DMS153 (cell line): Measurements from ENCODE around the gene NAV1.
"Not testable (repeated sequence)": the region's sequence is repeated elsewhere in the genome, so short reads cannot be mapped to it uniquely, and the experiment has no call there.

ENCODE experiments used
- DNase-seq: peaks from one replicate; lab custom pipeline; 2025; lab: John Stamatoyannopoulos, UW

Gene NAV1, protein sequence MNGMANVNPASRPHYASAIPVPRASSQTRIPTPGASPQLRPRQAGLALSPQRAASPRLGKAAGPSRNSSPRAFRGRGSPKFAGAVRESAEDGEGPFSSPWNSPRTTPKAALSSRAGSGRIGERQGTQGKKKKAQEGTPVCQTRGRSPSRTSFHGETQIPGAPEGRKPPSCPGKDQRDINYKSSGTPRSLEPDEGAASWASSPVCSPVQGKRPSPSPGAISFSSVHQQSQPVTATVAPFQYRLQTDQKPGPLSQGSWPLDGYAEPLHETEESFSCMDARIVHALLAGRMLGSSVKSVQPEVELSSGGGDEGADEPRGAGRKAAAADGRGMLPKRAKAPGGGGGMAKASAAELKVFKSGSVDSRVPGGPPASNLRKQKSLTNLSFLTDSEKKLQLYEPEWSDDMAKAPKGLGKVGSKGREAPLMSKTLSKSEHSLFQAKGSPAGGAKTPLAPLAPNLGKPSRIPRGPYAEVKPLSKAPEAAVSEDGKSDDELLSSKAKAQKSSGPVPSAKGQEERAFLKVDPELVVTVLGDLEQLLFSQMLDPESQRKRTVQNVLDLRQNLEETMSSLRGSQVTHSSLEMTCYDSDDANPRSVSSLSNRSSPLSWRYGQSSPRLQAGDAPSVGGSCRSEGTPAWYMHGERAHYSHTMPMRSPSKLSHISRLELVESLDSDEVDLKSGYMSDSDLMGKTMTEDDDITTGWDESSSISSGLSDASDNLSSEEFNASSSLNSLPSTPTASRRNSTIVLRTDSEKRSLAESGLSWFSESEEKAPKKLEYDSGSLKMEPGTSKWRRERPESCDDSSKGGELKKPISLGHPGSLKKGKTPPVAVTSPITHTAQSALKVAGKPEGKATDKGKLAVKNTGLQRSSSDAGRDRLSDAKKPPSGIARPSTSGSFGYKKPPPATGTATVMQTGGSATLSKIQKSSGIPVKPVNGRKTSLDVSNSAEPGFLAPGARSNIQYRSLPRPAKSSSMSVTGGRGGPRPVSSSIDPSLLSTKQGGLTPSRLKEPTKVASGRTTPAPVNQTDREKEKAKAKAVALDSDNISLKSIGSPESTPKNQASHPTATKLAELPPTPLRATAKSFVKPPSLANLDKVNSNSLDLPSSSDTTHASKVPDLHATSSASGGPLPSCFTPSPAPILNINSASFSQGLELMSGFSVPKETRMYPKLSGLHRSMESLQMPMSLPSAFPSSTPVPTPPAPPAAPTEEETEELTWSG (N-terminal part only)

DNA sequence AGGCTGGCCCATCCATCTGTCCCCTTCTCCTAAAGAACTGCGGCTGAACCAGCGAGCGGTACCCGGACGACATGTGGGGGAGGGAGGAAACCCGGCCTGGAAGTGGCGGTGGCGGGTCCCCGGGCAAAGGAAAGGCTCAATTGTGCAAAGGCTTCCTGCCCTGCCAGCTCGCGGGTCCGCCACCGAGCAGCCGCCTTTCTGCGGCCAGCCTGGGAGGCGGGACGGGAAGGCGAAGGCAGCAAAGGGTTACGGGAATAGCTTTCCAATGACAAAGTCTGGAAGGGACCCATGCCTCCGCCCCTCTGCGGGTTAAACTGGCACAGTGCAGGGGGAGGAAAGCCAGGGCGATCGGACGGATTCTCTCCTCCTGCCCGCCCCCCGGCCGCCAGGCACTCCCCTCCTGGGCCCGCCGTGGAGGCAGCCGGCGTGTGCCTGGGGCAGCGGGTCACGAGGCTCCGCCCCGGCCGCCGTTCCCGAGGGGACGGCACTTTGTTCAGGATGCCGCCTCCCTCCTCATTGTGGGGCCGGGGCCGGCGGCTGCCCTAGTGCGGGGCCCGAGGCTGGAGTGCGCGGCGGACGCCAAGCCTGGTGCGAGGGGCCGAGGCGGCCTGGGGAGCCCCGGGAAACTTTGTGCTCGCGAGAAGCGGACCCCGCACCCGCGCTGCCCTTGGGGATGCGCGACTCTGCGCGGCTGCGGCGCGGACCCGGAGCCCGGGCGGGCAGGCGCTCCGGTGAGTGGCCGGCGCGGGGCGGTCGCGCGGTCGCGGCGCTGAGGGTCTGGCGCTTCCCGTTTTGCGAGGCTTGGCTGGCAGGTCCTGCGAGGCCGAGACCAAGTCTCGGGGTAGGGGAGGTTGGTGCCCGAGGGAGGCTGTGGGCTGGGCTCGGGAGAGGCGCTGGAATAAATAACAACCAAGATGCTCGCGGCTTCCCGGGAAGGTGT is at the start of gene NAV1:
Gene NAV1 (plus strand): TSS at position 516 of the 940 bp plus-strand sequence. CDS start 83,758 bp downstream, outside the sequence.
- DNase-seq, result peak; percentile 38

DNA sequence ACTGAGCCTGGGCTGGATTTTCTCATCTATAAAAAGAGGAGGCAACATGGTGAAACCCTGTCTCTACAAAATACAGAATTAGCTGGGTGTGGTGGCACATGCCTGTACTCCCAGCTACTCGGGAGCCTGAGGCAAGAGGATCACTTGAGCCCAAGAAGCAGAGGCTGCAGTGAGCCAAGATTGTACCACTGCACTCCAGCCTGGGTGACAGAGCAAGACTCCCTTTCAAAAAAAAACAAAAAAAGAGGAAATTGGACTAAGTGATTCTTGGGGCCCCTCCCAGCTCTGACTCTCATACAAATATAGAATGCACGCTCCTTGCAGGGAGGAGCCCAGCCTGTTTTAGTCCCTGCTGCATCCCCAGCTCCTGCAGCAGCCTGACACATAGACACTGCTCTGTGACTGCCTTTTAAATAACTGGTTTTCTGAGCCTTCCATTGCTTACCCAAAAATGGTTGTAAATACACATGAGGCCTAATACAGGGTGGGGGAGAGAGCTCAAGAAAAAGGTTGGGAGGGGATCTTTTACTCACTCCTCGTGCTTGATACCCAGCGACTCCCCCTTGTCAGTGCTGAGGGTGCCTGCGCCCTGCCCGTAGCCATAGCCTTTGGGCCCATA is 49.2 kb upstream of the NAV1 start:
- no peak for DNase-seq

DNA sequence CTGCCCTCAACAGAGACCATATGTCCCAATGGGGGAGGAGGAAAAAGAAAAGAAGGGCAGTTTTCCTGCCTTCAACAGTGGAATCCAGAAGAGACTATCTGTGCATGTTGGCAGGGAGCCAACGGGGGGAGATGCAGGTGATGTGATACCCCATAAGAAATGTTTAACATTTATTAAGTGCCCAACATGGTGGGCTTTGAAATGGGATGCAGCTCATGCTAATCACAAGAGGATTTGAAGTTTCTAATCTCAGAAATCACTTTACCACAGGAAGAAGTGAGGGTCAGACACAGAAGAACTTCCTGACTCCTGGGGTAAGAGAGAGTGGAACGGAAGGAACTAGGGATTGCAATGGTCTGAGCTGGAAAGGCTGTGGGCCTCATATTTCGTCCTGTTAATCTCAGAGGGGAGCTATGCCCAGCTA is 48.2 kb upstream of the NAV1 start:
- DNase-seq, result no peak

DNA sequence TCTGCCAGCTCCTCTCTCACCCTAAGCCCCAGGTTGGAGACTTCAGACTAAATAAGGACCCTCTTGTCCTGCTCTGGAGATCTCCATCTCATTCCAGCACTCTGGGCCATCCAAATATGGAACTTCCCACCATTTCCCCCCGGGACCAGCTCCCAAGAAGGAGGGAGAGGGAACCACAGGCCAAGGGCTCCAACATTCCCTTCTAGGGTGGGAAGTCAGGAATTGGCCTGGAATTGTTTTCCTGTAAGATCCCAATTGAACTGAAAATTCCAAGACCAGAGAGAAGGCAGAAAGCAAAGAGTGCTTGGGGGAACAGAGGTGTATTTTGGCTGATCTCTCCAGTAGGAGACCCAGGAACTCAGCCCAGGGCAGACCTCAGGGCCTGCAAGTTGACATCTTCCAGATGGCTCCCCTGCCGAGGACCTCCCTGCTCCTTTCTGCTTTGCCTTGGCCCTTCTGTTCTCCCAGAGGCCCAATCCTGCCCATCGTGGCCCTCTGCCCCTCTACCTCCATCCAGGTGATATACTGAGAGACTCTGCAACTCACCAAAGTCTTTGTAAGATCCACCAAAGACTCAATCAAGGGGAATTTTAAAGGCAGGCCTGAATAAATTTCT is 46.9 kb upstream of the NAV1 start:
- no peak for DNase-seq

DNA sequence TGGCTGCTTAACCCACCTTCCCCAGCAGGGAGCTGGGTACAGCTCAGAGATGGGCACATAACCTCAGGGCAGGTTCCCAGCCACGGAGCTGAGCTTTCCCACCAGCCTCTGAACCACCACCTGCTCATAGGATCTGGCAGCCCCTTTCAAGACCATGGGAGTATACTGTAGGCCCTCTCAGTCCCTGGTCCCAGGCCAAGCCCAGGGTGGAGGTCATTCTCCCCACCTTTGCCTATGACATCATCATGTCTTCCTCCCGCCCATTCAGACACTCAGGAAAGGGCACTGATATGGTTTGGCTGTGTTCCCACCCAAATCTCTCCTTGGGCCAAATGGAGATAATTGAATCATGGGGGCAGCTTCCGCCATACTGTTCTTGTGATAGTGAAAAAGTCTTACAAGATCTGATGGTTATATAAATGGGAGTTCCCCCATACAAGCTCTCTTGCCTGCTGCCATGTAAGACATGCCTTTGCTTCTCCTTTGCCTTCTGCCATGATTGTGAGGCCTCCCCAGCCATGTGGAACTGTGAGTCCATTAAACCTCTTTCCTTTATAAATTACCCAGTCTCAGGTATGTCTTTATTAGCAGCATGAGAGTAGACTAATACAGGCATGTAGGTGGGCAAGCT is 45.8 kb upstream of the NAV1 start:
- not testable (repeated sequence) for DNase-seq

DNA sequence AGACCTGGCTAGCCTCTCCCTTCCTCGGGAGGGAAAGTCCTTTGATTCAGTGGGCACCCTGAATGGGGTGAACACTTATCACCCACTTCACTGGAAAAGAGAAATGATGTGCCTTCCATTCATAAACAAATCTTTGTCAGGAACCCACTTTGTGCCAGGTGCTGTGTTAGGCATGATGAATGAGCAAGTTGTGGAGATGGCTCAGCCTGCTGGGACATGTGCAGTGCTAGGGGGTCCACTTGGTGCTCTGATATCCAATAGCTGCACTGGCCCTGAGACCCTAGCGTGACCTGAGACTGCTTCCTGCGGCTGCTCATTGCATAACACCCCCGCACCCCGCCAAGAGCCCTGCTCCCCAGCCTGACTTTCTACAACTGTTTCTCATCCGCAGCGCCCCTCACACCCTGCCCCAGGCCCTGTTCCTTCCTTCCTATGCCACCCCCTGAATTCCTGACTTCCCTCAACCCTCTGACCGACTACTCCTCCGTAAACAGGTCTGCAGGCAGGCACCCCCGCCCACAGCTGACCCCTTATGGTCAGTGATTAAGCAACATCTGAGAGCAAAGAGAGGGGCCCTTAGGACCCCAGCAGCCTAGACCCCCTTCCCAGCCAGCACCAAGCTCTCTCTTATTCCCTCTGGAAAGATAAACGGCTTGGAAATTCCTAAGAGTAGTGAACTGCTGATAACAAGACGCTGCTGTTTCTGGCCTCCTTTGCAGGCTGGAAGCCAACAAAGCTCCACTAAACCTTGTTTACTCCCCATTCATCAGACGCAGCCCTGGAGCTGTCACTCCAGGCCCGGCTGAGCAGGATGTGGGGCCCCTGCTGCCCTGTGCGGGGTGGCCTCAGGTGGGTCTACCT is 44.9 kb upstream of the NAV1 start:
- DNase-seq, result peak; percentile 48

DNA sequence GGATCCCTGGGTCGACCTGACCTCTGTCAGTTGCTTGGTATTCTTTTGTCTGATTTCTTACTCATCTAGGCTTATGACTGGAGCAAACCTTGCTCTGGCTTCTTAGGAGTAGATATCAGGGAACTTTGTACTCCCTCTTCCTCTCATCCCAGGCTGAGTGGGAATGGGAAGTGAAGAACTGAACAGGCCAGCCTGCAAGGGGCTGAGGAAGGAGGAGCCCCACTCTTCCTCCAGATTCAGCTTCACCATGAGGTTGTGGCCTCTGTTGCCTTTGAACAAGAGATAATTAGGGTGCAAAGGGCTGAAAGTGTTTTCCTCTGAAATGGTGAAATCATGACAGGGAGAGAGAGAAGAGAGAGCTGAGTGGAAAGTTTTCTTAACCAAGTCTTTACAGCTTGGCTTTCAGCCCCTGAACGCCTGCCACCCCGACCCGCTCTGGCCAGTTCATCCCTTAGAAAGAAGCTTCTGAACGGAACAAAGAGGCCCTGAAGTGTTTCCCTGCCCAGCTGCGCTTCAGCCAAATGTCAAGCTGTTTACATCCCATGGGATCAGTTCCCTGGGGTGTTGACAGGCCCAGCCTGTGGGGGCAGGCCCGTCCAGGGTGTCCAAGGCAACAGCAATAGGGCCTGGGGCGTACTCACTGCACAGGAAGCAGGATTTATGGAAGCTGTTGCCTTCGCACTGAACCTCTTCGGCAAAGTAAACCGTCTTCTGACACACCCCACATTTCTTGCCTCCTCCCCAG is 43.2 kb upstream of the NAV1 start:
- peak; percentile 98 for DNase-seq

DNA sequence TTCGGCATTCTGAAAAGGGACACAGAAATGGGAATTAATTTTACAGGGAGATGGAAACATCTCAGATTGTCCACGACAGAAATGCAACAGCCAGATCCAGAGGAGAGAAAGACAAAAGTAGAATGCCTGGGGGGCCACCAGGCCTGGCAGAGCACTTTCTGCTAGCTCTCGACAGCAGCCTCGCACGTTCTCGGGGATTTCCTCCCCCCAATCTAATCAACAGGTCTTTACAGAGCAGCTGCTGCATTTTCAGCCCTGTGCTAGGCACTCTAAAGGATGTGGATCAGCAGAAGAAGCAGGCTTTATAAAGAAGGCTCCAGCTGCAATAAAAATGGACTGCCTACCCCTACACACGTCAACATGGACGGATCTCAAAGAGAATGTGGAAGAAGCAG is 42.6 kb upstream of the NAV1 start:
- DNase-seq, result peak; percentile 58

DNA sequence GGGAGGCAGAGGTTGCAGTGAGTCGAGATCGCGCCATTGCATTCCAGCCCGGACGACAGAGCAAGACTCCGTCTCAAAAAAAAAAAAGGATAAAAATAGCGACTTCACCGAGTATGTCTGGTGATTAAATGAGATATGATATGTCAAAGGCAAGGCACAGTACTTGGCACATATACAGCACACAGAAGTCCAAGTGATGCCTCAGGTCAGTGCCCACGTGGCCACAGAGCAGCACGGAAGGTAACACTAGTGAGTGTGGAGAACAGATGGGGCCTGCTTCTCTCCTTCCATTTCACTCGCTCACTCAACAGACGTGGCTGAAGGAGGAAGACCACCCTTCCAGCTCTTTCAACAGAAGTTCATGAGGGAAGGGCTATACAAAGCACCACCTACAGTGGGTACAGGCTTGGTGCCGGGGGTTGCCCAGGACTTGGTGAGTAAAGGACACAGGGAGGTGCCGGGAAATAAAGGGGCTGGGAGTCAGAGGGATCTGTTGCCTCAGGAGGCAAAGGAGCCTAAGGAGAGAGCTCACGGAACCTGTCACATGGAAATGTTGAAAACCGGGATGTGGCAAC is 40.9 kb upstream of the NAV1 start:
- no peak for DNase-seq

DNA sequence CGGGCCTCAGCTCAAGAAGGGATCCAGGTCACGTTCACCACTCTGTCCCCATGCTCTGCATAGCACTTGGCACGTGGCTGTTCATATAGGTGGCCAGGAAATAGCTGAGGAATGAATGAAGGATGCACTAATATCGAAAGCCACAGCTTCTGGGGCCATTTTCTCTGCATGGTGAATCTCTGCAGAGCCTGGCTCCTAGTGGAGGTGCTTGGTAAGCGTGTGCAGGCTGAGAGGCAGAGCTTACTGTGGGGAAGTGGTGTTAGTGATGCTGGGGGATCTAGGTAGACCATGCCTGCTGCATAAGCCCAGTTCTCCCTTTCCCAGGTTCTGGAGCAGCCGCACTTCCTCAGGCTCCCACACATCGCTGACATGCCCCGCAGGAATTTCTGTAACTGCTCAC is 40.3 kb upstream of the NAV1 start:
- no peak for DNase-seq

DNA sequence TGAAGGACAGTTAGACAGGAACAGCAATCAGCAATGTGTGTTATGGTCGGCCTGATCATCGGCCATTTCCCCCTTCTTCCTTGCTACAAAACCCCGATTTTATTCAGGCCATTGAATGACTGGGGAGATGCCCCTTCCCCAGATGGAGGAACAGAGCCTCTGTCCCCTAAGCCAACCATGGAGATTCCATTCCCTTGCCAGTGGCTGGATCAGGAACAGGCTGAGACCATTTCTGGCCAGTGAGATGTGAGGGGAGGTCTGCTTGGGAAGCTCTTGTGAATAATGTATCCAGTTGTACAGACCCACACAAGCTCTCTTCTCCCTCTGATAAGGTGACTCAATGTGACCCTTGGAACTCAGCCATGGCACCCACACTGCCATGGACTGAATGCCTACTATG is 39.7 kb upstream of the NAV1 start:
- no peak for DNase-seq

DNA sequence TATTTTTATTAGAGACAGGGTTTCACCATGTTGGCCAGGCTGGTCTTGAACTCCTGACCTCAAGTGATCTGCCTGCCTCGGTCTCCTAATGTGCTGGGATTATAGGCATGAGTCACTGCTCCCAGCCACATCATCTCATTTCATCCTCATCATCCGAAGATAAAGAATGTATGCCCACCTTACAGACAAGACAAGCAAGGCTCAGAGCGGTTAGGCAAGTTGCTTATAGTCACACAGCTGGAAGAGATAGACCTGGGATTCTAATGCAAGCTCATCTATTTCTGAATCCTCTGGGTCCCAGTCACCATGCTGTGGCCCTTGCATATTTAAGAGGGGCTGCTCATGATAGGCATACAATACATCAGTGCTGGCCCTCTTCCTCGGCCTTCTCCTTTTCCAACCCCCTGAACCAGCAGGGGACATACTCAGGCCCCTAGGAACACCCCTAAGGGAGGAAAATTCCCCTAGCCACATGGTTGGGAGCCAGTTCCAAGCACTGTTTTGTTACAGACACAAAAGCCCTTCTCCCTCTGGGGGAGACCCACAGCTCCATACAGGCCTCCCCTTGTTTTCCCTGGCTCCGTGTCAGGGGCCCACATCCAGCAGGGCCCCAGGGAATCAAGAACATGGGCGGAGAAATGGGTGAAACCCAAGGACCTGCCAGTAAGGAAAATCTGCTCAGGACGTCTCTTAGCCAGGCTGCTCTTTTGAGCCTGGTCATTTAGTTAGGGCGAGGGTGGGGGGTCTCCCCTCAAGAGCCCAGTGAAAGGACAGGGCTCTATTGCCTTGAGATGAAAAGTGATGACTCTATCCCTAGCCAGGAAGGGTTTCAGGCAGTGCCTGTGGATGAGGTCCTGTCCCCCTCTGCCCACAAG is 38.9 kb upstream of the NAV1 start:
- no peak for DNase-seq

DNA sequence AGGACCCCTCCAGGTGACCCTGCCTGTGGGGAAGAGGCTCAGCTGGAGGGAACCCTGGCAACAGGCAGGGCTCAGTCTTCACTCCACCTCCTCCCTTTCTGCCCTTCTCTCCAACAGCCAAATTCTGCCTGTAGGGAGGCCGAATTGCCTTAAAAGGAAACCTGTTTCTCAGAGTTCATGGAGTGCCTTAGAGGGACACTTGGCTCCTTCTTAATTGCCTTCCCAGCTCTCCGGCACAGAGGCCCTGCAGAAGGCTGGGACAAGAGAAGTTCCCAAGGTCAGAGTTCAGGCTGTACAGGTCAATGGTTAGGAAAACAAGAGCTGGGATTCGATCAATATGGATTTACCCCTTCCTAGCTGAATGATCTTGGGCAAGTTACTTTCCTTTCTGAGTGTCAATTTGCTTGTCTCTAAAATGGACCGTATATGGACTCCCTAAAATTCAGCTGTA is 38.2 kb upstream of the NAV1 start:
- DNase-seq, result no peak

DNA sequence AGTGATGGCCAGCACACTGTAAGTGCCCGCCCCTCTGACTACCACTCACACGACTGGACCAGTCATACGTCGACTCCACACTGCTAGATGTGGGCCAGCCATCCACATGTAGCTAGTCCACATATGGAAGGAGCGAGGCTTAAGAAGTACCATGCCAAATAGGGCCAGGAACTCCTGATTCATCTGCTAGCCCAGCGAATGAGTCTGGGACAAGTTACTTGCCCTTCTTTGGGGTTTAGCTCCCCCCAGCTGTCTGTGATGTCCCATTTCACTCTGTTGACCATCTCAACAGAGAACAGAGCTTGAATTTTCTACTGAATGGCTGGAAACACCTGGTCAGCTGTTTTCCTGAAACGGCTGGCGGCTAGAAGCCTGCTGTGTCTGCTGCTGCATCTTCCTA is 37.8 kb upstream of the NAV1 start:
- no peak for DNase-seq

DNA sequence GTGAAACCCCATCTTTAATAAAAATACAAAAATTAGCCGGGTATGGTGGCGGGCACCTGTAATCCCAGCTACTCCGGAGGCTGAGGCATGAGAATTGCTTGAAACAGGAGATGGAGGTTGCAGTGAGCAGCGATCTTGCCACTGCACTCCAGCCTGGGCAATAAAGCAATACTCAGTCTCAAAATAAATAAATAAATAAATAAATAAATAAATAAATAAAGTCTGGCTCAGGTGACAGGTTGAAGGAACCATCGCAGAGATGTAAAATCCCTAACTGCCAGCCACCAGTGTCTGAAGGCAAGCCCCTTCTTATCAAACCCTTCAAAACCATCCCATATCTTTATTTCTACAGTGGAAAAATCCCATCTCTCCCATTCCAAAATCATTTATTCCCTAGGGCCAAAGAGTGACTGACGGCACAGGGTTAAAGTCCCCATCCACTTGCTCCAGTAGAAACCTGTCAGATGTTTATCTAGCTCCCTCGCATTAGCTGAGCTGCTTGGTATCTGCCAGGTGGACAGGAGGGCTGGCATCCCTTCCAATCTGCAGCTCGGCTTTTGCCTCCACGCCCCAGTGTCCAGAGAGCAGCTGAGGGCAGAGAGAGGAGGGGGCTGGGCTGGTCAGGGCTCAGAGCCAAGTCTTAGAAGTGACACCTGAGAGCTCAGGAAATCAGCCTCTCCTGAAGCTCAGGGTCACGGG is 37.0 kb upstream of the NAV1 start:
- peak; percentile 89 for DNase-seq

DNA sequence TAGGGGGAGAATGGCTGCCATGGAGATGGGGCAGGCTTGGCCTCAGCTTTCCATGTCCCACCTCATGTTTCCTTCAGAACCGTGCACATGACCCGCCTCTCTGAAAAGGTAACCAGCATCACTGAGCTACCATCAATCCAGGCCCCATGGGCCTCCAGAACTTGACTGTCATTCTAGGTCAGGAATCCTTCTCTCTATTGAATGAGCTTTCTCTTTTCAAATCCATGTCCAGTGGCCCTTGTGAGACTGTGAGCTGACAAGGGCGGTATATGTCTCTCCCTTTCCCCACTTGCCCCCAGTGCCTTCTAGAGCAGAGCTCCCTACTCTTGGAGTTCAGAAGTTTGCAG is 36.4 kb upstream of the NAV1 start:
- no peak for DNase-seq
